ENCODE data around the gene FAAH.

The FAAH gene

GRCh38 chr1:46424730-46425129 lies 30.6 kb downstream of the FAAH start:
- no peak overlapping the region for H3K4me3 ChIP-seq (ENCODE audit: low read length)
- no peak overlapping the region for H3K9ac ChIP-seq (ENCODE audit: low read length)
- peaks cover 5% of the 10 kb centered on the region; the same call in 1 of the 2 replicates for H3K4me1 ChIP-seq (ENCODE audit: low read length)
- no peaks in the 10 kb centered on the region for H3K79me2 ChIP-seq (ENCODE audit: low read length)
- H3K4me2 ChIP-seq (ENCODE audit: low read length) = no peak overlapping the region
- H3K27ac ChIP-seq (ENCODE audit: low read length) = no peak overlapping the region
- H3K27me3 ChIP-seq (ENCODE audit: low read depth, low read length) = peaks cover 4% of the 10 kb centered on the region; the same call in 1 of the 2 replicates
- no peaks in the 10 kb centered on the region for H3K36me3 ChIP-seq (replicated peaks; ENCODE audit: low read depth, low read length)
- H3K9me3 ChIP-seq (ENCODE audit: insufficient read depth, low read length) = no peaks in the 10 kb centered on the region
- no peaks in the 10 kb centered on the region for H4K20me1 ChIP-seq (ENCODE audit: insufficient read depth, low read length)
- H2AFZ ChIP-seq (ENCODE audit: low read depth, low read length) = no peak overlapping the region
- no peak for TF ChIP-seq EZH2phosphoT487 (IDR thresholded peaks at IDR 0.05; ENCODE audit: low read depth)
- no peak for TF ChIP-seq CTCF (IDR thresholded peaks at IDR 0.05; ENCODE audit: low read depth, low read length)

- Histone ChIP-seq H3K9ac (ENCODE audit: low read length) (no peak overlapping the region), H3K4me3 (ENCODE audit: low read length) (no peak overlapping the region), H4K20me1 (ENCODE audit: insufficient read depth, low read length) (no peaks in the 10 kb centered on the region), H2AFZ (ENCODE audit: low read depth, low read length) (no peak overlapping the region), H3K27ac (ENCODE audit: low read length) (no peak overlapping the region), H3K4me2 (ENCODE audit: low read length) (no peak overlapping the region), H3K27me3 (ENCODE audit: low read depth, low read length) (peaks cover 4% of the 10 kb centered on the region; the same call in 1 of the 2 replicates), H3K4me1 (ENCODE audit: low read length) (peaks cover 5% of the 10 kb centered on the region; the same call in 1 of the 2 replicates), H3K36me3 (replicated peaks; ENCODE audit: low read depth, low read length) (no peaks in the 10 kb centered on the region), H3K9me3 (ENCODE audit: insufficient read depth, low read length) (no peaks in the 10 kb centered on the region), H3K79me2 (ENCODE audit: low read length) (no peaks in the 10 kb centered on the region)
- TF ChIP-seq EZH2phosphoT487 (IDR thresholded peaks at IDR 0.05; ENCODE audit: low read depth) (no peak), CTCF (IDR thresholded peaks at IDR 0.05; ENCODE audit: low read depth, low read length) (no peak)
These were observed 31.6 kb downstream of the FAAH start for GRCh38 chr1:46425726-46426125.

- Histone ChIP-seq H3K27ac (ENCODE audit: low read length) (no peak overlapping the region), H2AFZ (ENCODE audit: low read depth, low read length) (no peak overlapping the region), H3K27me3 (ENCODE audit: low read depth, low read length) (no peaks in the 10 kb centered on the region), H3K4me1 (ENCODE audit: low read length) (peaks cover 5% of the 10 kb centered on the region; the same call in 1 of the 2 replicates), H3K36me3 (replicated peaks; ENCODE audit: low read depth, low read length) (no peaks in the 10 kb centered on the region), H3K4me3 (ENCODE audit: low read length) (no peak overlapping the region), H3K4me2 (ENCODE audit: low read length) (no peak overlapping the region), H4K20me1 (ENCODE audit: insufficient read depth, low read length) (no peaks in the 10 kb centered on the region), H3K9ac (ENCODE audit: low read length) (no peak overlapping the region), H3K79me2 (ENCODE audit: low read length) (no peaks in the 10 kb centered on the region), H3K9me3 (ENCODE audit: insufficient read depth, low read length) (no peaks in the 10 kb centered on the region)
- TF ChIP-seq CTCF (IDR thresholded peaks at IDR 0.05; ENCODE audit: low read depth, low read length) (no peak), EZH2phosphoT487 (IDR thresholded peaks at IDR 0.05; ENCODE audit: low read depth) (no peak)
These were observed 33.4 kb downstream of the FAAH start for GRCh38 chr1:46427541-46427940.

GRCh38 chr1:46429436-46429835 lies 35.3 kb downstream of the FAAH start:
- TF ChIP-seq EZH2phosphoT487 (IDR thresholded peaks at IDR 0.05; ENCODE audit: low read depth) (no peak), CTCF (IDR thresholded peaks at IDR 0.05; ENCODE audit: low read depth, low read length) (no peak)
- H3K4me2 ChIP-seq (ENCODE audit: low read length) = no peak overlapping the region
- H3K9me3 ChIP-seq (ENCODE audit: insufficient read depth, low read length) = no peaks in the 10 kb centered on the region
- H3K79me2 ChIP-seq (ENCODE audit: low read length) = no peaks in the 10 kb centered on the region
- H3K36me3 ChIP-seq (replicated peaks; ENCODE audit: low read depth, low read length) = no peaks in the 10 kb centered on the region
- H3K9ac ChIP-seq (ENCODE audit: low read length) = no peak overlapping the region
- H3K4me1 ChIP-seq (ENCODE audit: low read length) = peaks cover 5% of the 10 kb centered on the region; the same call in 1 of the 2 replicates
- H2AFZ ChIP-seq (ENCODE audit: low read depth, low read length) = no peak overlapping the region
- H4K20me1 ChIP-seq (ENCODE audit: insufficient read depth, low read length) = no peaks in the 10 kb centered on the region
- no peak overlapping the region for H3K4me3 ChIP-seq (ENCODE audit: low read length)
- H3K27me3 ChIP-seq (ENCODE audit: low read depth, low read length) = no peaks in the 10 kb centered on the region
- H3K27ac ChIP-seq (ENCODE audit: low read length) = no peak overlapping the region
